GM23338 (cell line): Measurements from ENCODE around the gene CFAP53. TPM values are rescaled to one million over a fixed set of nuclear protein-coding genes. Genes with fewer than 3 reads are reported as not detected.

Experiments
- ATAC-seq: fragments of 200-7000 bp; cut with Tn5 transposase; 3 replicates; pipeline ENCODE4 v1.9.1; 2020
- DNase-seq: peaks from one replicate; pipeline ENCODE4 v3.0.0-alpha.2; 2015; ENCODE audit warnings: low spot score
- H2AFZ ChIP-seq: fragments of 200-600 bp; sonication (generic); 2 replicates; pipeline ENCODE4 v1.8.0; 2016; ENCODE audit warnings: antibody characterized with exemption, mild to moderate bottlenecking, moderate library complexity
- H3F3A ChIP-seq: fragments of 200-600 bp; sonication (generic); replicated peaks from 2 replicates; pipeline ENCODE4 v1.8.0; 2017; ENCODE audit warnings: antibody characterized with exemption, mixed run types, low read depth
- H3K27ac ChIP-seq: fragments of 200-600 bp; sonication (generic); 2 replicates; pipeline ENCODE4 v1.6.1; 2016; ENCODE audit warnings: low read depth
- H3K27me3 ChIP-seq: fragments of 200-600 bp; sonication (generic); 2 replicates; pipeline ENCODE4 v1.8.0; 2016; ENCODE audit warnings: mild to moderate bottlenecking, mixed run types, moderate library complexity; ENCODE audit not compliant: insufficient read depth
- H3K36me3 ChIP-seq: fragments of 200-600 bp; sonication (generic); 2 replicates; pipeline ENCODE4 v1.8.0; 2016; ENCODE audit warnings: mild to moderate bottlenecking; ENCODE audit not compliant: insufficient read depth
- H3K4me1 ChIP-seq: fragments of 200-600 bp; sonication (generic); 2 replicates; pipeline ENCODE4 v1.8.0; 2016; ENCODE audit warnings: mild to moderate bottlenecking, moderate library complexity; ENCODE audit not compliant: insufficient read depth
- H3K4me2 ChIP-seq: fragments of 200-600 bp; sonication (generic); 2 replicates; pipeline ENCODE4 v1.7.1; 2017; ENCODE audit warnings: mixed run types
- H3K4me3 ChIP-seq: fragments of 200-600 bp; sonication (generic); 2 replicates; pipeline ENCODE4 v1.6.1; 2016; ENCODE audit warnings: mixed run types
- H3K79me2 ChIP-seq: fragments of 200-600 bp; sonication (generic); replicated peaks from 2 replicates; pipeline ENCODE4 v1.8.0; 2017; ENCODE audit warnings: mild to moderate bottlenecking; ENCODE audit not compliant: insufficient read depth
- H3K9me2 ChIP-seq: fragments of 200-600 bp; sonication (generic); 2 replicates; pipeline ENCODE4 v1.8.0; 2017; ENCODE audit not compliant: insufficient read depth
- H4K20me1 ChIP-seq: fragments of 200-600 bp; sonication (generic); replicated peaks from 2 replicates; pipeline ENCODE4 v1.8.0; 2017; ENCODE audit warnings: mild to moderate bottlenecking; ENCODE audit not compliant: insufficient read depth
- H3K27ac Mint-ChIP-seq: 2 replicates; pipeline ENCODE4 v1.8.0; 2020; ENCODE audit warnings: inconsistent platforms, mild to moderate bottlenecking, moderate library complexity, mixed read lengths
- H3K27me3 Mint-ChIP-seq: 3 replicates; pipeline ENCODE4 v1.8.0; 2022; ENCODE audit warnings: low read depth, mild to moderate bottlenecking, moderate library complexity, mixed read lengths, inconsistent platforms; ENCODE audit not compliant: insufficient read depth, poor library complexity
- H3K36me3 Mint-ChIP-seq: 3 replicates; pipeline ENCODE4 v1.8.0; 2021; ENCODE audit warnings: low read depth, mild to moderate bottlenecking, inconsistent platforms, moderate library complexity, mixed read lengths
- H3K4me1 Mint-ChIP-seq: 3 replicates; pipeline ENCODE4 v1.8.0; 2020; ENCODE audit warnings: mild to moderate bottlenecking, inconsistent platforms, mixed read lengths
- H3K4me3 Mint-ChIP-seq: 3 replicates; pipeline ENCODE4 v1.8.0; 2021; ENCODE audit warnings: moderate library complexity, mild to moderate bottlenecking, inconsistent platforms, mixed read lengths
- H3K9me3 Mint-ChIP-seq: 3 replicates; pipeline ENCODE4 v1.8.0; 2020; ENCODE audit warnings: moderate library complexity, mild to moderate bottlenecking, inconsistent platforms, mixed read lengths
- CREB1 ChIP-seq: fragments of 250-450 bp; sonication (Bioruptor Pico); IDR thresholded peaks from 2 replicates; pipeline ENCODE4 v1.5.0; 2020; ENCODE audit warnings: low read depth, mild to moderate bottlenecking, moderate library complexity
- ETS1 ChIP-seq: IDR thresholded peaks from 2 replicates; pipeline ENCODE4 v1.6.1; 2016; ENCODE audit warnings: antibody characterized with exemption
- EZH2phosphoT487 ChIP-seq: fragments of 200-600 bp; sonication (generic); IDR thresholded peaks from one replicate; pipeline ENCODE4 v1.8.1; 2018; ENCODE audit warnings: antibody characterized with exemption; ENCODE audit not compliant: unreplicated experiment
- JUNB ChIP-seq: IDR thresholded peaks from one replicate; pipeline ENCODE4 v1.6.1; 2016; ENCODE audit warnings: antibody characterized with exemption; ENCODE audit not compliant: unreplicated experiment
- NANOG ChIP-seq: IDR thresholded peaks from 2 replicates; pipeline ENCODE4 v1.6.1; 2016; ENCODE audit warnings: antibody characterized with exemption, borderline replicate concordance
- POLR2AphosphoS5 ChIP-seq: IDR thresholded peaks from 2 replicates; pipeline ENCODE4 v1.6.1; 2016; ENCODE audit warnings: antibody characterized with exemption, low read depth
- REST ChIP-seq: IDR thresholded peaks from one replicate; pipeline ENCODE4 v1.6.1; 2018; ENCODE audit warnings: antibody characterized with exemption; ENCODE audit not compliant: unreplicated experiment
- STAT1 ChIP-seq: IDR thresholded peaks from one replicate; pipeline ENCODE4 v1.6.1; 2016; ENCODE audit warnings: antibody characterized with exemption; ENCODE audit not compliant: unreplicated experiment
- ZNF114 ChIP-seq: fragments of 250-450 bp; sonication (Bioruptor Pico); IDR thresholded peaks from 2 replicates; pipeline ENCODE4 v1.5.0; 2020; ENCODE audit warnings: mild to moderate bottlenecking, moderate library complexity
- polyA plus RNA-seq: library from polyadenylated mRNA; unstranded; fragments of >200 nt; fragmentation: Nextera tagmentation; extraction: Ambion mirVana; gene quantifications from 2 replicates; pipeline ENCODE4 v1.2.1, GENCODE V29; 2016
- total RNA-seq: library from RNA; depleted of rRNA; stranded (reverse); fragments of >200 nt; shearing (Covaris generic); gene quantifications from 2 replicates; pipeline ENCODE4 v1.2.3, GENCODE V29; 2014
- TF ChIP-seq, protein P1 (sequence below): fragments of 250-450 bp; sonication (Bioruptor Pico); IDR thresholded peaks from 2 replicates; pipeline ENCODE4 v1.5.0; 2020; ENCODE audit warnings: mild to moderate bottlenecking, moderate library complexity

CFAP53 gene
- total and polyA plus RNA-seq, 2 experiments from 2014 or later, result 0.71 TPM; not detected in 1

GRCh38 chr18:50250935-50251334 lies 15.4 kb downstream of the CFAP53 start:
- Mint-ChIP-seq H3K27me3 (peaks cover 2% of the 10 kb centered on the region), H3K9me3 (no peaks in the 10 kb centered on the region), H3K4me1 (peaks cover 16% of the 10 kb centered on the region), H3K36me3 (no peaks in the 10 kb centered on the region), H3K4me3 (no peak overlapping the region), H3K27ac (no peak overlapping the region)
- H3K79me2 ChIP-seq, result no peaks in the 10 kb centered on the region
- 0 out of 2 replicates have a peak overlapping the region, but pooled peaks have one; percentile 5 for H3K27ac ChIP-seq
- H3K9me2 ChIP-seq, result no peaks in the 10 kb centered on the region
- no peaks in the 10 kb centered on the region for H3F3A ChIP-seq
- no peaks in the 10 kb centered on the region for H3K27me3 ChIP-seq
- no peak overlapping the region for H3K4me3 ChIP-seq
- H4K20me1 ChIP-seq, result no peaks in the 10 kb centered on the region
- no peaks in the 10 kb centered on the region for H3K36me3 ChIP-seq
- H3K4me2 ChIP-seq, result peak overlapping the region; percentile 21; the same call in 1 of the 2 replicates
- H3K4me1 ChIP-seq, result peaks cover 8% of the 10 kb centered on the region
- peak overlapping the region; percentile 60; the same call in 1 of the 2 replicates for H2AFZ ChIP-seq
- DNase-seq (no peak), ATAC-seq (no peak)
- TF ChIP-seq JUNB, result no peak
- no peak for TF ChIP-seq STAT1

DNA sequence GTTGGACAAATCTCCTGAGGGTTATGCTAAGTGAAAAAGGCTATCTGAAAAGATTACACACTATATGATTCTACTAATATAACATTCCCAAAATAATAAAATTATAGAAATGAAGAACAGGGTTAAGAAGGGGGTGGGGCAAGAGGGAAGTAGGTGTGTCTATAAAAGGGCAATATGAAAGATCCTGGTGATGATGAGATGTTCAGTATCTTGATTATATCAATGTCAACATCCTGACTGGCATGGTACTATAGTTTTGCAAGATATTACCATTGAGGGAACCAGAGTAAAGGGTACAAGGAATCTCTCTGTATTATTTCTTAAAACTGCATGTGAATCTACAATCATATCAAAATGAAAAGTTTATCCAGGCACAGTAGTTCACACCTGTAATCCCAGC lies 16.7 kb downstream of the CFAP53 start:
- DNase-seq, result no peak
- no peaks in the 10 kb centered on the region for H3K79me2 ChIP-seq
- no peak for ATAC-seq
- TF ChIP-seq JUNB (no peak), ETS1 (no peak), REST (no peak), EZH2phosphoT487 (no peak), ZNF114 (CRISPR knock-in tag) (no peak), CREB1 (CRISPR knock-in tag) (no peak), POLR2AphosphoS5 (no peak), NANOG (no peak), STAT1 (no peak)
- TF ChIP-seq, protein P1, sequence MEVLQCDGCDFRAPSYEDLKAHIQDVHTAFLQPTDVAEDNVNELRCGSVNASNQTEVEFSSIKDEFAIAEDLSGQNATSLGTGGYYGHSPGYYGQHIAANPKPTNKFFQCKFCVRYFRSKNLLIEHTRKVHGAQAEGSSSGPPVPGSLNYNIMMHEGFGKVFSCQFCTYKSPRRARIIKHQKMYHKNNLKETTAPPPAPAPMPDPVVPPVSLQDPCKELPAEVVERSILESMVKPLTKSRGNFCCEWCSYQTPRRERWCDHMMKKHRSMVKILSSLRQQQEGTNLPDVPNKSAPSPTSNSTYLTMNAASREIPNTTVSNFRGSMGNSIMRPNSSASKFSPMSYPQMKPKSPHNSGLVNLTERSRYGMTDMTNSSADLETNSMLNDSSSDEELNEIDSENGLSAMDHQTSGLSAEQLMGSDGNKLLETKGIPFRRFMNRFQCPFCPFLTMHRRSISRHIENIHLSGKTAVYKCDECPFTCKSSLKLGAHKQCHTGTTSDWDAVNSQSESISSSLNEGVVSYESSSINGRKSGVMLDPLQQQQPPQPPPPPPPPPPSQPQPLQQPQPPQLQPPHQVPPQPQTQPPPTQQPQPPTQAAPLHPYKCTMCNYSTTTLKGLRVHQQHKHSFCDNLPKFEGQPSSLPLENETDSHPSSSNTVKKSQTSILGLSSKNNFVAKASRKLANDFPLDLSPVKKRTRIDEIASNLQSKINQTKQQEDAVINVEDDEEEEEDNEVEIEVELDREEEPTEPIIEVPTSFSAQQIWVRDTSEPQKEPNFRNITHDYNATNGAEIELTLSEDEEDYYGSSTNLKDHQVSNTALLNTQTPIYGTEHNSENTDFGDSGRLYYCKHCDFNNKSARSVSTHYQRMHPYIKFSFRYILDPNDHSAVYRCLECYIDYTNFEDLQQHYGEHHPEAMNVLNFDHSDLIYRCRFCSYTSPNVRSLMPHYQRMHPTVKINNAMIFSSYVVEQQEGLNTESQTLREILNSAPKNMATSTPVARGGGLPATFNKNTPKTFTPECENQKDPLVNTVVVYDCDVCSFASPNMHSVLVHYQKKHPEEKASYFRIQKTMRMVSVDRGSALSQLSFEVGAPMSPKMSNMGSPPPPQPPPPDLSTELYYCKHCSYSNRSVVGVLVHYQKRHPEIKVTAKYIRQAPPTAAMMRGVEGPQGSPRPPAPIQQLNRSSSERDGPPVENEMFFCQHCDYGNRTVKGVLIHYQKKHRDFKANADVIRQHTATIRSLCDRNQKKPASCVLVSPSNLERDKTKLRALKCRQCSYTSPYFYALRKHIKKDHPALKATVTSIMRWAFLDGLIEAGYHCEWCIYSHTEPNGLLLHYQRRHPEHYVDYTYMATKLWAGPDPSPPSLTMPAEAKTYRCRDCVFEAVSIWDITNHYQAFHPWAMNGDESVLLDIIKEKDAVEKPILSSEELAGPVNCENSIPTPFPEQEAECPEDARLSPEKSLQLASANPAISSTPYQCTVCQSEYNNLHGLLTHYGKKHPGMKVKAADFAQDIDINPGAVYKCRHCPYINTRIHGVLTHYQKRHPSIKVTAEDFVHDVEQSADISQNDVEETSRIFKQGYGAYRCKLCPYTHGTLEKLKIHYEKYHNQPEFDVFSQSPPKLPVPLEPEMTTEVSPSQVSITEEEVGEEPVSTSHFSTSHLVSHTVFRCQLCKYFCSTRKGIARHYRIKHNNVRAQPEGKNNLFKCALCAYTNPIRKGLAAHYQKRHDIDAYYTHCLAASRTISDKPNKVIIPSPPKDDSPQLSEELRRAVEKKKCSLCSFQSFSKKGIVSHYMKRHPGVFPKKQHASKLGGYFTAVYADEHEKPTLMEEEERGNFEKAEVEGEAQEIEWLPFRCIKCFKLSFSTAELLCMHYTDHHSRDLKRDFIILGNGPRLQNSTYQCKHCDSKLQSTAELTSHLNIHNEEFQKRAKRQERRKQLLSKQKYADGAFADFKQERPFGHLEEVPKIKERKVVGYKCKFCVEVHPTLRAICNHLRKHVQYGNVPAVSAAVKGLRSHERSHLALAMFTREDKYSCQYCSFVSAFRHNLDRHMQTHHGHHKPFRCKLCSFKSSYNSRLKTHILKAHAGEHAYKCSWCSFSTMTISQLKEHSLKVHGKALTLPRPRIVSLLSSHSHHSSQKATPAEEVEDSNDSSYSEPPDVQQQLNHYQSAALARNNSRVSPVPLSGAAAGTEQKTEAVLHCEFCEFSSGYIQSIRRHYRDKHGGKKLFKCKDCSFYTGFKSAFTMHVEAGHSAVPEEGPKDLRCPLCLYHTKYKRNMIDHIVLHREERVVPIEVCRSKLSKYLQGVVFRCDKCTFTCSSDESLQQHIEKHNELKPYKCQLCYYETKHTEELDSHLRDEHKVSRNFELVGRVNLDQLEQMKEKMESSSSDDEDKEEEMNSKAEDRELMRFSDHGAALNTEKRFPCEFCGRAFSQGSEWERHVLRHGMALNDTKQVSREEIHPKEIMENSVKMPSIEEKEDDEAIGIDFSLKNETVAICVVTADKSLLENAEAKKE (CRISPR knock-in tag), result no peak

More for the DNA sequence above, 16.7 kb downstream of the CFAP53 start:
- no peaks in the 10 kb centered on the region for H3K27me3 ChIP-seq
- peaks cover 16% of the 10 kb centered on the region for H3K4me1 Mint-ChIP-seq
- no peaks in the 10 kb centered on the region for H3K36me3 Mint-ChIP-seq
- no peak overlapping the region for H3K27ac Mint-ChIP-seq
- no peaks in the 10 kb centered on the region for H3F3A ChIP-seq
- no peaks in the 10 kb centered on the region for H3K9me3 Mint-ChIP-seq
- peaks cover 8% of the 10 kb centered on the region for H3K4me1 ChIP-seq
- no peak overlapping the region for H3K4me3 Mint-ChIP-seq
- H3K27me3 Mint-ChIP-seq, result peaks cover 2% of the 10 kb centered on the region
- H2AFZ ChIP-seq, result no peak overlapping the region
- no peaks in the 10 kb centered on the region for H4K20me1 ChIP-seq
- H3K4me2 ChIP-seq, result no peak overlapping the region
- no peaks in the 10 kb centered on the region for H3K36me3 ChIP-seq
- H3K27ac ChIP-seq, result no peak overlapping the region
- no peaks in the 10 kb centered on the region for H3K9me2 ChIP-seq
- no peak overlapping the region for H3K4me3 ChIP-seq
